PC-3 (cell line): ENCODE measurements around the gene CCSER2. TPM values are rescaled to one million over a fixed set of nuclear protein-coding genes. Genes with fewer than 3 reads are reported as not detected.

ENCODE experiments used
- ATAC-seq: fragments of 200-7000 bp; cut with Tn5 transposase; 2 replicates; pipeline ENCODE4 v1.9.1; 2020; ENCODE audit warnings: mild to moderate bottlenecking, moderate library complexity
- BruUV-seq: library from RNA; stranded (reverse); fragments of 400-500 nt; replicated peaks from 2 replicates; lab custom pipeline; 2021; lab: Mats Ljungman, UMichigan
- CTCF ChIA-PET: fragments of 300-600 bp; sonication (Branson Sonifier 250); formaldehyde crosslinking; loops from one replicate; lab custom pipeline; 2022; ENCODE audit warnings: antibody characterized with exemption; lab: Charles Lee
- POLR2A ChIA-PET: fragments of 300-600 bp; sonication (Branson Sonifier 250); formaldehyde crosslinking; loops from one replicate; lab custom pipeline; 2022; ENCODE audit warnings: antibody characterized with exemption; ENCODE audit not compliant: unreplicated experiment; lab: Charles Lee
- DNase-seq: peaks from one replicate; pipeline ENCODE4 v3.0.0-alpha.2; 2015
- H2AFZ ChIP-seq: fragments of 300-600 bp; sonication (generic); 2 replicates; pipeline ENCODE4 v1.6.0; 2016; ENCODE audit warnings: antibody characterized with exemption, low read length
- H3F3A ChIP-seq: fragments of 300-600 bp; sonication (generic); one replicate; pipeline ENCODE4 v1.6.0; 2017; ENCODE audit warnings: antibody characterized with exemption, low read length, control low read depth, mild to moderate bottlenecking; ENCODE audit not compliant: unreplicated experiment
- H3K27ac ChIP-seq: fragments of 300-600 bp; sonication (generic); 2 replicates; pipeline ENCODE4 v1.5.1; 2016; ENCODE audit warnings: mild to moderate bottlenecking, low read length
- H3K27me3 ChIP-seq: fragments of 300-600 bp; sonication (generic); 2 replicates; pipeline ENCODE4 v1.6.1; 2016; ENCODE audit warnings: low read length, mixed read lengths
- H3K36me3 ChIP-seq: fragments of 300-600 bp; sonication (generic); 2 replicates; pipeline ENCODE4 v1.6.1; 2016; ENCODE audit warnings: low read depth, mixed run types, low read length, mixed read lengths
- H3K4me1 ChIP-seq: fragments of 300-600 bp; sonication (generic); 2 replicates; pipeline ENCODE4 v1.5.1; 2016; ENCODE audit warnings: low read length; ENCODE audit not compliant: insufficient read depth
- H3K4me2 ChIP-seq: fragments of 300-600 bp; sonication (generic); 2 replicates; pipeline ENCODE4 v1.6.0; 2016; ENCODE audit warnings: low read length
- H3K4me3 ChIP-seq: fragments of 300-600 bp; sonication (generic); 2 replicates; pipeline ENCODE4 v1.5.1; 2016; ENCODE audit warnings: mild to moderate bottlenecking, low read length, mixed read lengths
- H3K79me2 ChIP-seq: fragments of 300-600 bp; sonication (generic); 2 replicates; pipeline ENCODE4 v1.6.1; 2017; ENCODE audit warnings: low read length, mixed read lengths
- H3K9ac ChIP-seq: fragments of 300-600 bp; sonication (generic); 2 replicates; pipeline ENCODE4 v1.6.0; 2016; ENCODE audit warnings: mild to moderate bottlenecking, low read length
- H3K9me2 ChIP-seq: fragments of 300-600 bp; sonication (generic); replicated peaks from 2 replicates; pipeline ENCODE4 v1.6.1; 2016; ENCODE audit warnings: mixed run types, low read length, mixed read lengths
- H3K9me3 ChIP-seq: fragments of 300-600 bp; sonication (generic); 2 replicates; pipeline ENCODE4 v1.6.1; 2016; ENCODE audit warnings: low read length, mixed read lengths
- H4K20me1 ChIP-seq: fragments of 300-600 bp; sonication (generic); 2 replicates; pipeline ENCODE4 v1.6.1; 2016; ENCODE audit warnings: low read length, mixed read lengths
- EZH2 ChIP-seq: fragments of 300-600 bp; sonication (generic); IDR thresholded peaks from one replicate; pipeline ENCODE4 v1.6.1; 2017; ENCODE audit warnings: antibody characterized with exemption, mild to moderate bottlenecking, low read length; ENCODE audit not compliant: unreplicated experiment
- EZH2phosphoT487 ChIP-seq: fragments of 300-600 bp; sonication (generic); IDR thresholded peaks from 2 replicates; pipeline ENCODE4 v1.6.1; 2018; ENCODE audit warnings: mild to moderate bottlenecking, antibody characterized with exemption, low read length, borderline replicate concordance
- intact Hi-C: fragments of 100-400 bp; cut with micrococcal nuclease; formaldehyde crosslinking; loops from 2 replicates; pipeline ENCODE4 v1.9.0; 2023
- total RNA-seq: library from RNA; depleted of rRNA; stranded (reverse); fragments of >200 nt; gene quantifications from 2 replicates; pipeline ENCODE4 v1.2.3, GENCODE V29; 2014
- TF ChIP-seq, protein P1 (sequence below): fragments of 300-600 bp; sonication (generic); conservative IDR thresholded peaks from 2 replicates; pipeline ENCODE4 v1.5.1; 2017; ENCODE audit warnings: antibody characterized with exemption, low read depth, mild to moderate bottlenecking, low read length

CCSER2 gene
- total RNA-seq, 1 experiment from 2014 or later: 10.2 TPM

DNA sequence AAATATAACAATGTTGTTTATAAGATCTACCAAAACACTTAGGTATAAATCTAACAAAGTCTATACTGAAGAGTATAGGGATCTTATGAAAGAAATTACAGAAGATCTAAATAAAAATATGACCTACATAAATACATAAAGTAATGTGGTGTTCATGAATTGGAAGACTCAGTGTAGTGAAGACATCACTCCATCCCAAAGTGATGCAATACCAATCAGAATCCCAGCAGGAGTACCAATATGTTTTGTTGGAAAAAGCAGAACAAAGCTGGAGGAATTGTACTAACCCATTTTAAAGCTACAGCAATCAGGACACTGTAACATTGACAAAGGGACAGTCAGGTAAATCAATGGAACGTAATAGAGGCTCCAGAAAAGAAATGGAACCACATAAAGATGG, 76.4 kb downstream of the CCSER2 start:
- ATAC-seq: no peak
- H3K4me3 ChIP-seq: no peak overlapping the region
- CTCF ChIA-PET: no interaction called here

DNA sequence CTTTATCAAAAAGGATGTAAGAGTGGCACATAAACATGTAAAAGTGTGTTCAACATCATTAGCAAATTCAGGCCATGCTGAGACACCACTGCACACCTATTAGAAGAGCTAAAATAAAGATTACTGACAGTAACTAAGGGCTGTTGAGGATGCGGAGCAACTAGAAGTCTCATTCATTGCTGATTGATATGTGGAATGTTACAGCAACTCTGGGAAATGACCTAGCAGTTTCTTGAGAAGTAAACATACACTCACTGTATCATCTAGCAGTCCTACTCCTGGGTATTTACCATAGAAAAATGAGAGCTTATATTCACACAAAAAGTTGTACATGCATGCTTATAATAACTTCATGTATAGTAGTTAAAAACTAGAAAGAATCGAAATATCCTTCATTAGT, 77.3 kb downstream of the CCSER2 start:
- H3K4me2 ChIP-seq: no peak overlapping the region
- no peak overlapping the region for H3K4me3 ChIP-seq
- no peak overlapping the region for H2AFZ ChIP-seq
- intact Hi-C loops: no loop called here
- ATAC-seq: no peak
- DNase-seq: no peak
- H3K9me2 ChIP-seq: no peaks in the 10 kb centered on the region
- no TSS peak for BruUV-seq
- no peaks in the 10 kb centered on the region for H3K4me1 ChIP-seq
- TF ChIP-seq EZH2phosphoT487 (no peak), EZH2 (no peak)
- TF ChIP-seq, protein P1, sequence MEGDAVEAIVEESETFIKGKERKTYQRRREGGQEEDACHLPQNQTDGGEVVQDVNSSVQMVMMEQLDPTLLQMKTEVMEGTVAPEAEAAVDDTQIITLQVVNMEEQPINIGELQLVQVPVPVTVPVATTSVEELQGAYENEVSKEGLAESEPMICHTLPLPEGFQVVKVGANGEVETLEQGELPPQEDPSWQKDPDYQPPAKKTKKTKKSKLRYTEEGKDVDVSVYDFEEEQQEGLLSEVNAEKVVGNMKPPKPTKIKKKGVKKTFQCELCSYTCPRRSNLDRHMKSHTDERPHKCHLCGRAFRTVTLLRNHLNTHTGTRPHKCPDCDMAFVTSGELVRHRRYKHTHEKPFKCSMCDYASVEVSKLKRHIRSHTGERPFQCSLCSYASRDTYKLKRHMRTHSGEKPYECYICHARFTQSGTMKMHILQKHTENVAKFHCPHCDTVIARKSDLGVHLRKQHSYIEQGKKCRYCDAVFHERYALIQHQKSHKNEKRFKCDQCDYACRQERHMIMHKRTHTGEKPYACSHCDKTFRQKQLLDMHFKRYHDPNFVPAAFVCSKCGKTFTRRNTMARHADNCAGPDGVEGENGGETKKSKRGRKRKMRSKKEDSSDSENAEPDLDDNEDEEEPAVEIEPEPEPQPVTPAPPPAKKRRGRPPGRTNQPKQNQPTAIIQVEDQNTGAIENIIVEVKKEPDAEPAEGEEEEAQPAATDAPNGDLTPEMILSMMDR: no peak
- H3K36me3 ChIP-seq: no peaks in the 10 kb centered on the region
- no peaks in the 10 kb centered on the region for H3K79me2 ChIP-seq
- H3K9ac ChIP-seq: no peak overlapping the region
- no peaks in the 10 kb centered on the region for H3K9me3 ChIP-seq
- H3K27me3 ChIP-seq: no peaks in the 10 kb centered on the region
- H3F3A ChIP-seq: no peaks in the 10 kb centered on the region
- no peak overlapping the region for H3K27ac ChIP-seq
- ChIA-PET CTCF (interaction anchor here (0.6 kb wide), 1 partner anchor 207 kb away, joined by 3 read pairs; no protein-coding TSS in a partner anchor), POLR2A (no interaction called here)
- no peaks in the 10 kb centered on the region for H4K20me1 ChIP-seq

More for the DNA sequence above, 76.4 kb downstream of the CCSER2 start:
- POLR2A ChIA-PET: no interaction called here
- no TSS peak for BruUV-seq
- Histone ChIP-seq H3K27me3 (no peaks in the 10 kb centered on the region), H3K9me2 (no peaks in the 10 kb centered on the region), H3F3A (no peaks in the 10 kb centered on the region), H2AFZ (no peak overlapping the region), H3K27ac (no peak overlapping the region), H3K9ac (no peak overlapping the region), H3K4me2 (no peak overlapping the region), H3K79me2 (no peaks in the 10 kb centered on the region), H4K20me1 (no peaks in the 10 kb centered on the region), H3K4me1 (no peaks in the 10 kb centered on the region), H3K36me3 (no peaks in the 10 kb centered on the region), H3K9me3 (no peaks in the 10 kb centered on the region)
- intact Hi-C loops: no loop called here
- DNase-seq: no peak
- no peak for TF ChIP-seq EZH2phosphoT487
- TF ChIP-seq EZH2: no peak
- TF ChIP-seq, protein P1: no peak

DNA sequence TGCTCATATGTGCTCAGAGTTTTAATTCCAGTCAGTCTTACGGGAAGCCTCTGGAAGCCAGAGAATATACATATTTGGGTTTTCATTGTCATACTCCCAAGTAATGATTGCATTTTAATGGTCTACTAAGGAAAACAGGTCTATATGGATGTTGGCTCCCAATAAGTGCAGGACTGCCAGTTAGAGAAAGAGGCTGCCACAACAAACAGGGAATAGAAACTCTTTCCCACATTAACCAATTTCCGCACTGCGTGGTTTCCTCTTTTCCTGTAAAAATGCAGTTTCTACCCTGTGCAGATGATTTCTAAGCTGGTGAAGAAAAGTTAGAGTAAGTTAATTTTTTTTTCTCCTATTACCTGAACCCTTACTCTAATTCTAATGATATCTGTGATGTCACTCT, 78.2 kb downstream of the CCSER2 start:
- intact Hi-C loops: no loop called here
- CTCF ChIA-PET: no interaction called here
- BruUV-seq: no TSS peak

More for the DNA sequence above, 78.2 kb downstream of the CCSER2 start:
- Histone ChIP-seq H3K4me3 (no peak overlapping the region), H3K4me1 (no peaks in the 10 kb centered on the region), H2AFZ (no peak overlapping the region), H3K36me3 (no peaks in the 10 kb centered on the region), H3F3A (no peaks in the 10 kb centered on the region), H3K27me3 (no peaks in the 10 kb centered on the region), H3K9me2 (no peaks in the 10 kb centered on the region), H3K9me3 (no peaks in the 10 kb centered on the region), H4K20me1 (no peaks in the 10 kb centered on the region), H3K79me2 (no peaks in the 10 kb centered on the region), H3K4me2 (no peak overlapping the region), H3K9ac (no peak overlapping the region), H3K27ac (no peak overlapping the region)
- DNase-seq (no peak), ATAC-seq (no peak)
- POLR2A ChIA-PET: no interaction called here
- TF ChIP-seq EZH2phosphoT487 (no peak), EZH2 (no peak)
- TF ChIP-seq, protein P1: no peak
